Stimulated activated CD8-positive, alpha-beta memory T cell treated with anti-CD3 and anti-CD28 coated beads, Interleukin-4, amount 100 ng/mL, for 48 hours (primary cell): ENCODE measurements around the gene TTC9B.
"Not testable (repeated sequence)": the region's sequence is repeated elsewhere in the genome, so short reads cannot be mapped to it uniquely, and the experiment has no call there.

ENCODE experiments used
- DNase-seq: peaks from one replicate; pipeline ENCODE4 v3.0.0-alpha.2; 2020

The TTC9B gene

DNA sequence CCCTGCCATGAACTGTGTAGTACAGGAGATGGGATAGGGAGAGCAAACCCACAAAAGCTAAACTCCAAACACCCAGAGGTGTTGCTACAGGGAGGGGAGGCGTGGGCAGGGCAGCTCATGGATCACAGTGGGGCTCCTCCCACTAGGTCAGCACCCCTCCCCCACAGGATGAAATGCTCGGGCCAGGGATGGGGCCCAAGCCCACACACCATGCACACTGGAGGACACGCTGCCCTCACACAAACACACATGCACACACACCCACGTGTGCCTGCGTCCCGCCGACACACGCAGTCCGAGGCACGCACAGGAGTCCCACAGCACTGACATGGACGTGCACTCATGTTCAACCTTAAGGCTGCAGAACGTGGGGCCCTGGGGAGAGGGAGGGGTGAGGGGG, 14.3 kb upstream of the TTC9B start:
- DNase-seq: no peak

DNA sequence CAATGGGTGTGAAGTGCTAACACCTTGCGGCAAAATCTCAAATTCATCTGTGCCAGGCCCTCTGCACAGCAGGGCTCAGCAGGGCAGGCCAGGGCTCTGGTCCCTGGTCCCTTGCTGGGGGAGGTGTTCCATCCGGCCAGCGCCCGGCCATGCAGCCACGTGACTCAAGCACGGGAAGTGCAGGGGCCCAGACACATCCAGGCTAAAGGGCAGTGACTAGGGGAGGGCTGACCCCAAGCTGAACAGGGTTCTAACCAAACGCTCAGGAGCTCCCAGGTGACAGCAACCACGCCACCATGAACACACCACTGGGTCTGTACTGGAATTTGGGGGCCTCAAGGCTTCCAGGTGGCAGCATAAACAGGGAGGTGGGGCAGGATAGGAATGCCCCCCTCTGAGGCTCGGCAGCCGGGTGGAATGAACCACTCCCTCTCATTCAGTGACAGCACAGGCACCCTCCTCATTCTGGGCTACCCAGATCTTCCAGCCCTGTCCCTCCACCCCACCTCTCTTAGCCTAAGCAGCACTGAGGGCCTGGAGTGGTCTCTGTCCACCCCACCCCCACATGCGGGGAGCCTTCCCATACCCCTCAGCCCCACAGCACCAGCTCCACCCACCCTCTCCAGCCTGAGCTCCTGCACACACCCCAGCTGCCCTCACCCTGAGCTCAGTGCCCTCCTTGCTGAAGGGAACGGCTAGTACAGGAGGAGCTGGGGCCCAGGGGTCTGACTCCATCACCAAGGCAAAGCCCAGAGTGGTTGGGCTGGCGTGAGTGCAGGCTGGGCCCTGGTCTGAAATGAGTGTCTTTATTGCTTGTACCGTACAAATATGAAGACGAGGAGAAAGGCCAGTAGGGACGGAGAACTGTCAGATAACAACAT, 13.6 kb upstream of the TTC9B start:
- no peak for DNase-seq

- DNase-seq: no peak
Measured at GRCh38 chr19:40231057-40231456, 12.9 kb upstream of the TTC9B start.

- no peak for DNase-seq
Measured at GRCh38 chr19:40229926-40230417, 11.8 kb upstream of the TTC9B start.

GRCh38 chr19:40229484-40229883, 11.3 kb upstream of the TTC9B start:
- DNase-seq: peak; percentile 39

DNA sequence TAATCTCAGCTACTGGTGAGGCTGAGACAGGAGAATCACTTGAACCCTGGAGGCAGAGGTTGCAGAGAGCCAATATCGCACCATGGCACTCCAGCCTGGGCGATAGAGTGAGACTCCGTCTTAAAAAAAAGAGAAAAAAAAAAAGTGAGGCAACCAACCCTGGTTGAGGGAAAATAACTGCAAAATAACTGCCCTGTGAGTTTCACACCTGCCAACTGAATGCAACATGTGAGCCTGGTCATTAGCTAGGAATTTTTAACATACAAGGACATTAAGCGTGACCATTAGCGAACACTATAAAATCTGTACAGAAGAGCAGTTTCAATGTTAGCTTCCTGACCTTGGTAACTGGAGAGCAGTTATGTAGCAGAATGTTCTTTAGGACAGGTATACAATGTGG, 10.7 kb upstream of the TTC9B start:
- no peak for DNase-seq

GRCh38 chr19:40228346-40228745, 10.2 kb upstream of the TTC9B start:
- DNase-seq: no peak

DNA sequence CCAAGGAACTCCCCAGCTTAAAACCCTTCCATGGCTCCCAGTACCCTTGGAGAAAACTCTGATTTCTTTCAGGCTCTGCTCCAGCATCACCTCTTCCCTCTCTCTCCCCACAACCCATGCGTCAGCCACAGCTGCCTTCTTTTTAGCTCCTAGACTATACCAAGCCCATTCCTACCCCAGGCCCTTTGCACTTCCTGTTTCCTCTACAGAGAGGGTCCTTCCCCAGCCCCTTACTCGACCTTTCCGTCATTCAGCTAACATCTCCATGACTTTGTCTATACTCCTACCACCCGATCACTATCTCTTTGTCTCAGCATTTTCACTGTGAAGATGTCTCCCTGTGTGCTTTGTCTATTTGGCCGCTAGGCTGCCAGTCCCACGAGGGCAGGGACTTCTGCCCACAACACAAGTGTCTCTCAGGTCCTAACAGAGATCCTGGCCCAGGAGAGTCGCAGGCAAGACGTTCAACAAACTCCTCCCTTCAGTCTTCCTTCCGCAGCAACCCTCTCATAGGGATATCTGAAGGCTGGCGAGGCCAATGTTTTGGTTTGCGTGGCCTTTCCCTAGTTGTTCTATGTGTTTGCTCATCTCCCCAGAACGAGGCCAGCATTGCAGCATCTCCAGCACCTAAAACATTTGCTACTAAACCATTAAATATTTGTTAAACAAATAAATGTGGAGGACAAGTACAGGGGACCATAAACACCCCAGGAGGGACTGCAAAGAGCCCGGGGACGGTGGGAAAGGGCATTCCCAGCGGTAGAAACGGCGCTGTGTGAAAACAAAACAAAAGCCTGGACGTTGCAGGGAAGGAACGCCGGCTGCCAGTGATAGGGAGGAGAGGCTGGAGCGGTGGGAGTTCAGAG, 7.5 kb upstream of the TTC9B start:
- no peak for DNase-seq

GRCh38 chr19:40224342-40225150, 6.4 kb upstream of the TTC9B start:
- DNase-seq: no peak

DNA sequence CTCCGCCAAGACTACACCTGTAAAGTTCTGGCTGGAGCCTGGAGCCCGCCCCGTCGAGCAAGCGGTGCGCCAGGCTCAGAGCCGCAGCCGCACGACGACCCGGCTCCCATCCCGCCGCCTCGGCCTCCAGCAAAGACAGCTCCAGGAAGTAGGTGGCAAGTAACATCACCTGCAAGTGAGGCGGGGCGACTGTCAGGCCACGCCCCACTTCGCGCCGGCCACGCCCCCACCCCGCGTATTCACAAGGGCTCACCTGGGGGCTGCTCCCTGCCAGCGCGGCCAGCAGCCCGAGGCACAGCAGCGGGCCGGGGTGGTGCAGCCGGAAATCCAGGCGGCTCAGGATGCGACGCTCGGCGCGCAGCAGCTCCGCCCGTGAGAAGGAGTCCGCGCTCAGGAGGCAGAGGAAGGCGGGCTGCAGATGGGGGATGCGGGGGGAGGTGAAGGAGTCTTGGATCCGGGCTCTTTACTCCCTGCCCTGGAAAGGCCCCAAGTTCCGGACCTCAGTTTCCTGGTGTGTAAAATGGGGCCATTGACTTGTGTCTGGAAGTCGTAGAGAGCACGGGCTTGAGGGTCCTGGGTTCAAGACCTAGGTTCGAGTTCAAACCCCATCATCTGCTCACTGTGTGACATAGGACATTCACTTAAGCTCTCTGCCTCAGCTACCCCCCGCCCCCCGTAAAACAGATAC, 5.1 kb upstream of the TTC9B start:
- peak; percentile 50 for DNase-seq

GRCh38 chr19:40221858-40222619, 3.9 kb upstream of the TTC9B start:
- DNase-seq: peak; percentile 78

GRCh38 chr19:40220674-40221073, 2.5 kb upstream of the TTC9B start:
- DNase-seq: no peak

- no peak for DNase-seq
Measured at GRCh38 chr19:40219721-40220276, 1.6 kb upstream of the TTC9B start.

GRCh38 chr19:40219029-40219428, 845 bp upstream of the TTC9B start:
- DNase-seq: not testable (repeated sequence)

GRCh38 chr19:40217027-40217810, 965 bp downstream of the TTC9B start:
- peak; percentile 48 for DNase-seq

DNA sequence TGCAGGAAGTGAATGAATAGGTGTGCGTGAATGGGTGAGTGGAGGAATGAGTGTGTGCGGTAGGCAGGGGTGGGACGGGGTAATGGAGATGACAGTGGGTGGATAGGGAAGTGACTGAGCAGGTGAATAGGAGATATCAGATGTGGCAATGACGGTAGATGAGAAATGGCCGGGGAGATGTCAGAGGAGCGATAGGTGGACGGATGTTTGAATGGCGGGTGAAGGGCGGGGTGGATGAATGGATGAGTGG, 1.5 kb downstream of the TTC9B start:
- DNase-seq: no peak

GRCh38 chr19:40216013-40216776, 2.0 kb downstream of the TTC9B start:
- DNase-seq: no peak

DNA sequence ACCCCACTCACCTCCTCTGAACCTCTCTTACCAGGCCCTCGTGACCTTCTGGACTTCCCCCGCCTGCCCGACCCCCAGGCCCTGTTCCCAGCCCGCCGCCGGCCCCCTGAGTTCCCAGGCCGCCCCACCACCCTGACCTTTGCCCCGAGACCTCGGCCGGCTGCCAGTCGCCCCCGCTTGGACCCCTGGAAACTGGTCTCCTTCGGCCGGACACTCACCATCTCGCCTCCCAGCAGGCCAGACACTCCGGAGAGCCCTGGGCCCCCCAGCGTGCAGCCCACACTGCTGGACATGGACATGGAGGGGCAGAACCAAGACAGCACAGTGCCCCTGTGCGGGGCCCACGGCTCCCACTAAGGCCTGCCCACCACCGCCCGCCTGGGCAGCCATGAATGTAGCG, 3.2 kb downstream of the TTC9B start:
- no peak for DNase-seq

DNA sequence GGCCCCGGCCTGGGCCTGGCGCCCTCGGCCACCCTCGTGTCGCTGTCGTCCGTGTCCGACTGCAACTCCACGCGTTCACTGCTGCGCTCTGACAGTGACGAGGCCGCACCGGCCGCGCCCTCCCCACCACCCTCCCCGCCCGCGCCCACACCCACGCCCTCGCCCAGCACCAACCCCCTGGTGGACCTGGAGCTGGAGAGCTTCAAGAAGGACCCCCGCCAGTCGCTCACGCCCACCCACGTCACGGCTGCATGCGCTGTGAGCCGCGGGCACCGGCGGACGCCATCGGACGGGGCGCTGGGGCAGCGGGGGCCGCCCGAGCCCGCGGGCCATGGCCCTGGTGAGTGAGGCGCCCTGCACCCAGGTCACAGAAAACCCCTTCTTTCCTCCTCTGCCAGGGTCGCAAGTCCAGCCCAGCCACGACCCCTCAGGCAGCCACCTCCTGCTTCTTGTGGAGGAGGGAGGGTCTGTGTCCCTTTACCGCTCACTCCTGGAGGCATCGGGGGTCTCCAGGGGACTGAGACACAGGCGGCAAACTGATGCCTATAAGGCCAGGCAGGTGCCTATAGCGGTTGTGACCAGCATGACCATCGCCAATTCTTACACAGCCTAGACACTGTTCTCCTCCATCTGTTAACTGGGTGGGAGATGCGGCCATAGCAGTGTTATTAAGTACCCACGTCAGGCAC, 4.2 kb downstream of the TTC9B start:
- no peak for DNase-seq
